HepG2 (cell line): ENCODE measurements around the gene SERTAD3. TPM values are rescaled to one million over a fixed set of nuclear protein-coding genes. Genes with fewer than 3 reads are reported as not detected.
"Not testable (repeated sequence)": the region's sequence is repeated elsewhere in the genome, so short reads cannot be mapped to it uniquely, and the experiment has no call there.

Source experiments
- ATAC-seq: fragments of 200-7000 bp; cut with Tn5 transposase; 3 replicates; pipeline ENCODE4 v1.9.1; 2020; ENCODE audit warnings: mild to moderate bottlenecking, moderate library complexity
- BruUV-seq: library from RNA; stranded (reverse); fragments of 400-500 nt; replicated peaks from 2 replicates; lab custom pipeline; 2021; lab: Mats Ljungman, UMichigan
- CTCF ChIA-PET: fragments of 300-600 bp; formaldehyde crosslinking; extraction: SDS; loops from one replicate; lab custom pipeline; 2021; ENCODE audit warnings: low total read pairs, inconsistent platforms, low intra/inter-chr PET ratio; lab: Yijun Ruan, JAX
- POLR2A ChIA-PET: fragments of 350-600 bp; sonication (Branson Sonifier 250); formaldehyde crosslinking; loops from one replicate; lab custom pipeline; 2020; ENCODE audit warnings: antibody characterized with exemption, inconsistent platforms; lab: Yijun Ruan, JAX
- DNase-seq: peaks from one replicate; pipeline ENCODE4 v3.0.0-alpha.2; 2015; ENCODE audit warnings: low spot score
- FAIRE-seq: peaks from 3 replicates; lab custom pipeline; 2011; peaks lifted over from hg19 to GRCh38; lab: Jason Lieb, UNC
- H2AFZ ChIP-seq: one replicate; pipeline ENCODE4 v1.6.1; 2011; ENCODE audit warnings: low read length, inconsistent platforms
- H3K27ac ChIP-seq: fragments of 300-600 bp; 3 replicates; pipeline ENCODE4 v1.8.0; 2011; ENCODE audit warnings: mixed run types, mild to moderate bottlenecking, mixed read lengths, low read length, inconsistent platforms; ENCODE audit not compliant: insufficient read depth; ENCODE audit errors: extremely low read length
- H3K27me3 ChIP-seq, 2 experiments: fragments of 200-600 bp in 1 of 2; 2 replicates in 1 of 2; 3 replicates in 1 of 2; pipeline versions ENCODE4 v1.6.0 to v1.8.0; 2011; ENCODE audit warnings: low read length in 2 of 2, mild to moderate bottlenecking in 2 of 2, moderate library complexity in 2 of 2, inconsistent platforms in 1 of 2; ENCODE audit not compliant: insufficient read depth in 2 of 2, control insufficient read depth in 1 of 2
- H3K36me3 ChIP-seq, 2 experiments: fragments of 200-600 bp in 1 of 2; replicated peaks in 1 of 2; 2 replicates in 1 of 2; 3 replicates in 1 of 2; pipeline versions ENCODE4 v1.5.1 to v1.8.0; 2011; ENCODE audit warnings: low read length in 2 of 2, inconsistent platforms in 1 of 2; ENCODE audit not compliant: insufficient read depth in 2 of 2, control insufficient read depth in 1 of 2
- H3K4me1 ChIP-seq: 2 replicates; pipeline ENCODE4 v1.5.1; 2012; ENCODE audit warnings: low read length, inconsistent platforms; ENCODE audit not compliant: insufficient read depth
- H3K4me2 ChIP-seq: 2 replicates; pipeline ENCODE4 v1.6.0; 2011; ENCODE audit warnings: low read depth, low read length, inconsistent platforms
- H3K4me3 ChIP-seq, 3 experiments: fragments of 200-600 bp in 1 of 3; sonication (generic), shearing (Covaris generic) in 1 of 3; replicated peaks in 1 of 3; 2 replicates each; pipeline ENCODE4 v1.5.1; 2011 to 2016; ENCODE audit warnings: low read length in 3 of 3, inconsistent platforms in 2 of 3, low read depth in 2 of 3, mild to moderate bottlenecking in 2 of 3, control low read depth in 1 of 3, mixed read lengths in 1 of 3; ENCODE audit not compliant: insufficient read depth in 1 of 3
- H3K79me2 ChIP-seq: one replicate; pipeline ENCODE4 v1.6.1; 2011; ENCODE audit warnings: low read length, inconsistent platforms; ENCODE audit not compliant: insufficient read depth
- H3K9ac ChIP-seq: 2 replicates; pipeline ENCODE4 v1.6.0; 2011; ENCODE audit warnings: mild to moderate bottlenecking, low read depth, low read length, inconsistent platforms; ENCODE audit not compliant: insufficient read depth
- H3K9me3 ChIP-seq: 2 replicates; pipeline ENCODE4 v1.5.1; 2012; ENCODE audit warnings: mild to moderate bottlenecking, low read length
- H4K20me1 ChIP-seq: 2 replicates; pipeline ENCODE4 v1.6.0; 2011; ENCODE audit warnings: inconsistent platforms, mild to moderate bottlenecking, low read length, moderate library complexity; ENCODE audit not compliant: insufficient read depth
- FOSL2 ChIP-seq: sonication (generic); formaldehyde crosslinking; IDR thresholded peaks from 2 replicates; pipeline ENCODE4 v1.4.0; 2020; ENCODE audit warnings: missing genetic modification reagents
- NFKBIZ ChIP-seq: IDR thresholded peaks from 2 replicates; pipeline ENCODE4 v1.6.1; 2018; ENCODE audit warnings: missing genetic modification reagents, missing compliant biosample characterization
- ZNF121 ChIP-seq: sonication (generic); formaldehyde crosslinking; IDR thresholded peaks from 2 replicates; pipeline ENCODE4 v1.5.0; 2020; ENCODE audit warnings: mild to moderate bottlenecking, missing genetic modification reagents
- ZNF724P ChIP-seq: sonication (generic); formaldehyde crosslinking; IDR thresholded peaks from 2 replicates; pipeline ENCODE4 v1.8.0; 2022; ENCODE audit warnings: missing genetic modification reagents, borderline replicate concordance
- ZNF768 ChIP-seq: sonication (generic); formaldehyde crosslinking; IDR thresholded peaks from 2 replicates; pipeline ENCODE4 v1.4.0; 2020; ENCODE audit warnings: missing genetic modification reagents
- WGBS: methylation state at CpG from one replicate; pipeline ENCODE4 v1.1.6; 2017; ENCODE audit warnings: low lambda C conversion rate; 5-methylcytosine and 5-hydroxymethylcytosine counted together
- in situ Hi-C: cut with HindIII; loops from 2 replicates; pipeline ENCODE4 v1.10.0; 2017; ENCODE audit warnings: low pct_unique_long_range_greater_than_20kb; ENCODE audit not compliant: extremely low pct_ligation_motif_present
- intact Hi-C: fragments of 100-400 bp; cut with micrococcal nuclease; formaldehyde crosslinking; loops from one replicate; pipeline ENCODE4 v1.10.0; 2022; ENCODE audit not compliant: unreplicated experiment
- polyA plus RNA-seq, 8 experiments: library from polyadenylated mRNA; depleted of rRNA in 3 of 8; stranded (reverse) in 7 of 8; unstranded in 1 of 8; fragments of >200 nt; fragmentation: Illumina TruSeq in 4 of 8; extraction: Trizol in 4 of 8; gene quantifications; 2 replicates each; pipeline versions ENCODE4 v1.2.1 to v1.2.3, GENCODE V29; 2011 to 2016; ENCODE audit warnings: low read depth in 4 of 8, missing spikeins in 1 of 8, mixed read lengths in 1 of 8; ENCODE audit not compliant: insufficient read depth in 1 of 8
- total RNA-seq, 5 experiments: library from RNA; depleted of rRNA; stranded (reverse); fragments of >200 nt; fragmentation: Illumina TruSeq; extraction: Trizol; gene quantifications; 2 replicates each; pipeline ENCODE4 v1.2.3, GENCODE V29; 2016; ENCODE audit warnings: low read depth in 1 of 5
- TF ChIP-seq, protein P1 (sequence below): sonication (generic); formaldehyde crosslinking; IDR thresholded peaks from 2 replicates; pipeline ENCODE4 v1.5.1; 2020; ENCODE audit warnings: mild to moderate bottlenecking, missing genetic modification reagents, moderate library complexity
- TF ChIP-seq, protein P2 (sequence below): sonication (generic); formaldehyde crosslinking; IDR thresholded peaks from 2 replicates; pipeline ENCODE4 v1.5.0; 2020; ENCODE audit warnings: mild to moderate bottlenecking, missing genetic modification reagents

Gene SERTAD3
- total and polyA plus RNA-seq, 2 of the 13 experiments (the other 11 are each of a cell fraction or from before 2014, with no cell fraction given): 9.6 to 16.9 TPM

GRCh38 chr19:40408598-40408925 lies 35.6 kb downstream of the SERTAD3 start:
- ATAC-seq, H3K36me3 ChIP-seq, H3K27ac ChIP-seq, H3K79me2 ChIP-seq, H3K9ac ChIP-seq, FAIRE-seq, in situ Hi-C loops, H4K20me1 ChIP-seq, H3K4me2 ChIP-seq, intact Hi-C loops, H2AFZ ChIP-seq, CTCF ChIA-PET, BruUV-seq, DNase-seq, H3K4me3 ChIP-seq, H3K9me3 ChIP-seq: not testable (repeated sequence)
- peak; percentile 79 for TF ChIP-seq ZNF121 (CRISPR knock-in tag)
- TF ChIP-seq ZNF768: peak; percentile 27; the same call in 1 of the 2 replicates
- WGBS: 37% methylated on average over 5 of the region's 8 CpGs
- POLR2A ChIA-PET: interaction anchor here (1.4 to 1.7 kb wide), 2 partner anchors 12 to 17 kb away, joined by 3 read pairs; partner anchors contain the start of gene SERTAD1
- H3K27me3 ChIP-seq: peaks cover 2 to 23% of the 10 kb centered on the region in 2 experiments; a peak in 3 of 5 replicates
- peaks cover 37% of the 10 kb centered on the region for H3K4me1 ChIP-seq

GRCh38 chr19:40407714-40408597 lies 36.2 kb downstream of the SERTAD3 start:
- no peak for FAIRE-seq
- CTCF ChIA-PET: no interaction called here
- H3K4me1 ChIP-seq: peaks cover 41% of the 10 kb centered on the region
- POLR2A ChIA-PET: interaction anchor here (1.4 to 1.7 kb wide), 2 partner anchors 13 to 18 kb away, joined by 3 read pairs; partner anchors contain the start of gene SERTAD1
- intact Hi-C loops: no loop called here
- H3K79me2 ChIP-seq: no peaks in the 10 kb centered on the region
- peaks cover 2 to 22% of the 10 kb centered on the region in 2 experiments; a peak in 3 of 5 replicates for H3K27me3 ChIP-seq
- ATAC-seq: no peak
- no peak for DNase-seq
- no TSS peak for BruUV-seq
- 30% methylated on average over 16 of the region's 22 CpGs for WGBS
- H2AFZ ChIP-seq: no peak overlapping the region
- H3K9me3 ChIP-seq: no peaks in the 10 kb centered on the region
- in situ Hi-C loops: no loop called here
- no peak overlapping the region for H3K9ac ChIP-seq
- no peaks in the 10 kb centered on the region for H4K20me1 ChIP-seq
- peak overlapping the region in 1 of 3 experiments; percentile 33; a peak in 1 of 6 replicates for H3K4me3 ChIP-seq
- peak overlapping the region; percentile 39; the same call in 1 of the 2 replicates for H3K4me2 ChIP-seq
- H3K27ac ChIP-seq: no peak overlapping the region
- H3K36me3 ChIP-seq: no peaks in the 10 kb centered on the region
- no peak for TF ChIP-seq NFKBIZ (CRISPR knock-in tag)
- TF ChIP-seq, protein P1, sequence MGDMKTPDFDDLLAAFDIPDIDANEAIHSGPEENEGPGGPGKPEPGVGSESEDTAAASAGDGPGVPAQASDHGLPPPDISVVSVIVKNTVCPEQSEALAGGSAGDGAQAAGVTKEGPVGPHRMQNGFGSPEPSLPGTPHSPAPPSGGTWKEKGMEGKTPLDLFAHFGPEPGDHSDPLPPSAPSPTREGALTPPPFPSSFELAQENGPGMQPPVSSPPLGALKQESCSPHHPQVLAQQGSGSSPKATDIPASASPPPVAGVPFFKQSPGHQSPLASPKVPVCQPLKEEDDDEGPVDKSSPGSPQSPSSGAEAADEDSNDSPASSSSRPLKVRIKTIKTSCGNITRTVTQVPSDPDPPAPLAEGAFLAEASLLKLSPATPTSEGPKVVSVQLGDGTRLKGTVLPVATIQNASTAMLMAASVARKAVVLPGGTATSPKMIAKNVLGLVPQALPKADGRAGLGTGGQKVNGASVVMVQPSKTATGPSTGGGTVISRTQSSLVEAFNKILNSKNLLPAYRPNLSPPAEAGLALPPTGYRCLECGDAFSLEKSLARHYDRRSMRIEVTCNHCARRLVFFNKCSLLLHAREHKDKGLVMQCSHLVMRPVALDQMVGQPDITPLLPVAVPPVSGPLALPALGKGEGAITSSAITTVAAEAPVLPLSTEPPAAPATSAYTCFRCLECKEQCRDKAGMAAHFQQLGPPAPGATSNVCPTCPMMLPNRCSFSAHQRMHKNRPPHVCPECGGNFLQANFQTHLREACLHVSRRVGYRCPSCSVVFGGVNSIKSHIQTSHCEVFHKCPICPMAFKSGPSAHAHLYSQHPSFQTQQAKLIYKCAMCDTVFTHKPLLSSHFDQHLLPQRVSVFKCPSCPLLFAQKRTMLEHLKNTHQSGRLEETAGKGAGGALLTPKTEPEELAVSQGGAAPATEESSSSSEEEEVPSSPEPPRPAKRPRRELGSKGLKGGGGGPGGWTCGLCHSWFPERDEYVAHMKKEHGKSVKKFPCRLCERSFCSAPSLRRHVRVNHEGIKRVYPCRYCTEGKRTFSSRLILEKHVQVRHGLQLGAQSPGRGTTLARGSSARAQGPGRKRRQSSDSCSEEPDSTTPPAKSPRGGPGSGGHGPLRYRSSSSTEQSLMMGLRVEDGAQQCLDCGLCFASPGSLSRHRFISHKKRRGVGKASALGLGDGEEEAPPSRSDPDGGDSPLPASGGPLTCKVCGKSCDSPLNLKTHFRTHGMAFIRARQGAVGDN (CRISPR knock-in tag): peak; percentile 18; the same call in 1 of the 2 replicates
- TF ChIP-seq, protein P2, sequence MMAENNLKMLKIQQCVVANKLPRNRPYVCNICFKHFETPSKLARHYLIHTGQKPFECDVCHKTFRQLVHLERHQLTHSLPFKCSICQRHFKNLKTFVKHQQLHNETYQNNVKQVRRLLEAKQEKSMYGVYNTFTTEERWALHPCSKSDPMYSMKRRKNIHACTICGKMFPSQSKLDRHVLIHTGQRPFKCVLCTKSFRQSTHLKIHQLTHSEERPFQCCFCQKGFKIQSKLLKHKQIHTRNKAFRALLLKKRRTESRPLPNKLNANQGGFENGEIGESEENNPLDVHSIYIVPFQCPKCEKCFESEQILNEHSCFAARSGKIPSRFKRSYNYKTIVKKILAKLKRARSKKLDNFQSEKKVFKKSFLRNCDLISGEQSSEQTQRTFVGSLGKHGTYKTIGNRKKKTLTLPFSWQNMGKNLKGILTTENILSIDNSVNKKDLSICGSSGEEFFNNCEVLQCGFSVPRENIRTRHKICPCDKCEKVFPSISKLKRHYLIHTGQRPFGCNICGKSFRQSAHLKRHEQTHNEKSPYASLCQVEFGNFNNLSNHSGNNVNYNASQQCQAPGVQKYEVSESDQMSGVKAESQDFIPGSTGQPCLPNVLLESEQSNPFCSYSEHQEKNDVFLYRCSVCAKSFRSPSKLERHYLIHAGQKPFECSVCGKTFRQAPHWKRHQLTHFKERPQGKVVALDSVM: peak; percentile 74
- 0 out of 2 replicates have a peak, but pooled peaks have one; percentile 19 for TF ChIP-seq FOSL2 (CRISPR knock-in tag)
- TF ChIP-seq ZNF724P: no peak
